HCT116 (cell line): ENCODE data around the gene PLCB3. TPM values are rescaled to one million over a fixed set of nuclear protein-coding genes. Genes with fewer than 3 reads are reported as not detected.

ENCODE experiments used
- ATAC-seq: fragments of 200-7000 bp; cut with Tn5 transposase; 2 replicates; pipeline ENCODE4 v1.9.1; 2020; ENCODE audit warnings: mild to moderate bottlenecking, moderate library complexity
- BruUV-seq: library from RNA; stranded (reverse); fragments of 400-500 nt; replicated peaks from 2 replicates; lab custom pipeline; 2021; lab: Mats Ljungman, UMichigan
- CTCF ChIA-PET: fragments of 300-600 bp; sonication (Branson Sonifier 250); formaldehyde crosslinking; loops from one replicate; lab custom pipeline; 2021; ENCODE audit warnings: antibody characterized with exemption; lab: Charles Lee
- POLR2A ChIA-PET: fragments of 300-600, 350-600 bp; sonication (Branson Sonifier 250); formaldehyde crosslinking; loops from one replicate; lab custom pipeline; 2021; ENCODE audit warnings: antibody characterized with exemption; lab: Charles Lee
- RAD21 ChIA-PET, 2 experiments: fragments of 300-600 bp; sonication (Branson Sonifier 250); formaldehyde crosslinking; loops; one replicate each; lab custom pipeline; 2023; ENCODE audit warnings: low total read pairs in 2 of 2; ENCODE audit not compliant: uncharacterized antibody in 2 of 2, unreplicated experiment in 2 of 2, low non-redundant PET in 1 of 2; lab: Charles Lee
- DNase-seq: peaks from one replicate; pipeline ENCODE4 v3.0.0-alpha.2; 2010; ENCODE audit warnings: low read depth, low spot score
- H2AFZ ChIP-seq: fragments of 200-600 bp; shearing (Covaris generic), sonication (generic); 2 replicates; pipeline ENCODE4 v1.6.1; 2017; ENCODE audit warnings: low read depth, mixed run types, mixed read lengths, antibody characterized with exemption, low read length; ENCODE audit not compliant: poor library complexity, severe bottlenecking
- H3K27ac ChIP-seq: 2 replicates; pipeline ENCODE4 v1.5.1; 2012; ENCODE audit warnings: low read depth, low read length
- H3K27me3 ChIP-seq: fragments of 200-600 bp; sonication (generic); 2 replicates; pipeline ENCODE4 v1.6.1; 2016; ENCODE audit warnings: mixed run types, low read length, mixed read lengths; ENCODE audit not compliant: insufficient read depth
- H3K36me3 ChIP-seq, 2 experiments: fragments of 200-500 bp in 1 of 2; fragments of 200-600 bp in 1 of 2; sonication (Bioruptor generic) in 1 of 2; sonication (generic) in 1 of 2; 2 replicates each; pipeline versions ENCODE4 v1.5.1 to v1.6.1; 2014 to 2016; ENCODE audit warnings: low read length in 2 of 2, inconsistent platforms in 1 of 2, mixed read lengths in 1 of 2, mixed run types in 1 of 2; ENCODE audit not compliant: insufficient read depth in 2 of 2, control insufficient read depth in 1 of 2
- H3K4me1 ChIP-seq, 2 experiments: fragments of 200-600 bp in 1 of 2; sonication (generic) in 1 of 2; 2 replicates each; pipeline versions ENCODE4 v1.5.1 to v1.6.1; 2012 to 2017; ENCODE audit warnings: low read length in 2 of 2, inconsistent platforms in 1 of 2, mild to moderate bottlenecking in 1 of 2, mixed read lengths in 1 of 2, mixed run types in 1 of 2, moderate library complexity in 1 of 2; ENCODE audit not compliant: insufficient read depth in 2 of 2, control insufficient read depth in 1 of 2
- H3K4me2 ChIP-seq: fragments of 200-600 bp; sonication (generic); 2 replicates; pipeline ENCODE4 v1.6.1; 2017; ENCODE audit warnings: mixed run types, low read length, mixed read lengths
- H3K4me3 ChIP-seq, 2 experiments: fragments of 200-600 bp in 1 of 2; sonication (generic) in 1 of 2; replicated peaks in 1 of 2; 2 replicates each; pipeline ENCODE4 v1.5.1; 2011 to 2016; ENCODE audit warnings: low read length in 2 of 2, control low read depth in 1 of 2, low read depth in 1 of 2, mild to moderate bottlenecking in 1 of 2, mixed read lengths in 1 of 2, mixed run types in 1 of 2
- H3K79me2 ChIP-seq: fragments of 200-600 bp; sonication (generic); 2 replicates; pipeline ENCODE4 v1.6.1; 2017; ENCODE audit warnings: mild to moderate bottlenecking, mixed run types, low read length, moderate library complexity, mixed read lengths; ENCODE audit not compliant: insufficient read depth
- H3K9ac ChIP-seq: fragments of 200-600 bp; sonication (generic); 2 replicates; pipeline ENCODE4 v1.6.1; 2016; ENCODE audit warnings: low read length, mixed read lengths
- H3K9me2 ChIP-seq: fragments of 200-600 bp; sonication (generic), shearing (Covaris generic); 2 replicates; pipeline ENCODE4 v1.6.1; 2017; ENCODE audit warnings: mixed run types, mild to moderate bottlenecking, moderate library complexity; ENCODE audit not compliant: insufficient read depth
- H3K9me3 ChIP-seq, 2 experiments: fragments of 200-500 bp in 1 of 2; fragments of 200-600 bp in 1 of 2; sonication (Bioruptor generic) in 1 of 2; sonication (generic) in 1 of 2; 2 replicates each; pipeline ENCODE4 v1.6.1; 2014 to 2017; ENCODE audit warnings: low read length in 2 of 2, mixed read lengths in 2 of 2, inconsistent platforms in 1 of 2, low read depth in 1 of 2, mild to moderate bottlenecking in 1 of 2, mixed run types in 1 of 2, moderate library complexity in 1 of 2; ENCODE audit not compliant: control insufficient read depth in 1 of 2, insufficient read depth in 1 of 2
- H4K20me1 ChIP-seq: fragments of 200-600 bp; sonication (generic), shearing (Covaris generic); 2 replicates; pipeline ENCODE4 v1.6.1; 2017; ENCODE audit warnings: mixed run types, mild to moderate bottlenecking, moderate library complexity; ENCODE audit not compliant: insufficient read depth
- CBX3 ChIP-seq: IDR thresholded peaks from 2 replicates; pipeline ENCODE4 v1.6.1; 2012; ENCODE audit warnings: low read depth
- EGR1 ChIP-seq: IDR thresholded peaks from 2 replicates; pipeline ENCODE4 v1.6.1; 2012; ENCODE audit warnings: low read depth
- EZH2 ChIP-seq: fragments of 200-600 bp; sonication (generic); IDR thresholded peaks from 2 replicates; pipeline ENCODE4 v1.6.1; 2017; ENCODE audit warnings: antibody characterized with exemption, mixed run types
- EZH2phosphoT487 ChIP-seq: fragments of 200-600 bp; IDR thresholded peaks from 2 replicates; pipeline ENCODE4 v1.6.1; 2018; ENCODE audit warnings: antibody characterized with exemption, borderline replicate concordance
- JUND ChIP-seq: IDR thresholded peaks from 2 replicates; pipeline ENCODE4 v1.6.1; 2012
- MAX ChIP-seq: IDR thresholded peaks from 2 replicates; pipeline ENCODE4 v1.6.1; 2012
- POLR2AphosphoS5 ChIP-seq: IDR thresholded peaks from 2 replicates; pipeline ENCODE4 v1.6.1; 2011; ENCODE audit warnings: mild to moderate bottlenecking, low read depth, low read length, moderate library complexity
- RAD21 ChIP-seq: IDR thresholded peaks from 2 replicates; pipeline ENCODE4 v1.6.1; 2012; ENCODE audit warnings: low read depth, mild to moderate bottlenecking
- SIN3A ChIP-seq: IDR thresholded peaks from 2 replicates; pipeline ENCODE4 v1.6.1; 2012; ENCODE audit warnings: low read depth
- SP1 ChIP-seq: IDR thresholded peaks from 2 replicates; pipeline ENCODE4 v1.6.1; 2012; ENCODE audit warnings: low read depth
- TCF7L2 ChIP-seq: IDR thresholded peaks from 2 replicates; pipeline ENCODE4 v1.7.0; 2011; ENCODE audit warnings: borderline replicate concordance, inconsistent platforms; ENCODE audit not compliant: insufficient read depth, insufficient read length; ENCODE audit errors: extremely low read depth
- YY1 ChIP-seq: IDR thresholded peaks from 2 replicates; pipeline ENCODE4 v1.6.1; 2011; ENCODE audit warnings: low read length, low read depth, moderate library complexity, mild to moderate bottlenecking; ENCODE audit not compliant: insufficient replicate concordance; ENCODE audit errors: extremely low read depth
- ZNF274 ChIP-seq: fragments of 200-500 bp; sonication (Bioruptor generic); IDR thresholded peaks from 2 replicates; pipeline ENCODE4 v1.6.1; 2014; ENCODE audit warnings: mild to moderate bottlenecking, low read depth, low read length, inconsistent platforms
- intact Hi-C: fragments of 100-400 bp; cut with micrococcal nuclease; formaldehyde crosslinking; loops from 2 replicates; pipeline ENCODE4 v1.10.0; 2022
- total RNA-seq: library from RNA; stranded (reverse); gene quantifications from one replicate; pipeline ENCODE4 v1.2.1, GENCODE V29; 2021; ENCODE audit not compliant: unreplicated experiment
- TF ChIP-seq, protein P1 (sequence below): IDR thresholded peaks from 2 replicates; pipeline ENCODE4 v1.6.1; 2012
- TF ChIP-seq, protein P2 (sequence below): IDR thresholded peaks from 2 replicates; pipeline ENCODE4 v1.6.1; 2012; ENCODE audit warnings: low read depth

Gene PLCB3
- total RNA-seq, 1 experiment from 2014 or later, result 106 TPM

DNA sequence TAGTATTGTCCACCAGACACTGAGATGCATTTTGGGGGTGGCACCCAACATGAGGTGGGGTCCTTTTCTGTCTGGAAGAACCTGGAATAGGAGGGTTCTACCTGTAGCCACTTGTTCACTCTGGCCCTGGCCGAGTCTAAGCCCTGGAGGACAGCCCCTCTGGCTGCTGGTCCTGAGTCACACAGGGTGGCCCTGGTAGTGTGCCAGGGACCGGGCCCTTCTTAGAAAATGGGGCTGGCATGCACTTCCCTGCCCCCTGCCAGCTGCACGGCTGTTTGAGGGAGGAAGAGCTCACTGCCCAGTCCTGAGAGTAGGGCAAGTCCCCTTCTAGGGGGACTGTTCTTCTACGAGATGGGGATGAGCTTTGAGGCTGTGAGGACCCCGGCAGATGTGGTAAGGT is 2.2 kb downstream of the PLCB3 start:
- Histone ChIP-seq H2AFZ (no peak overlapping the region), H3K4me2 (peak overlapping the region; percentile 95; the same call in 1 of the 2 replicates), H3K4me3 (no peak overlapping the region), H3K4me1 (peaks cover 19 to 52% of the 10 kb centered on the region in 2 experiments), H3K9ac (no peak overlapping the region), H3K36me3 (peaks cover 14 to 30% of the 10 kb centered on the region in 2 experiments; a peak in 3 of 4 replicates), H3K9me2 (no peaks in the 10 kb centered on the region), H3K9me3 (no peaks in the 10 kb centered on the region), H4K20me1 (no peaks in the 10 kb centered on the region), H3K27me3 (no peaks in the 10 kb centered on the region), H3K27ac (peak overlapping the region; percentile 15; the same call in 1 of the 2 replicates), H3K79me2 (peaks cover 35% of the 10 kb centered on the region)
- ChIA-PET RAD21 (no interaction called here), POLR2A (interaction anchor here (1.5 kb wide), 1 partner anchor 102 kb away, joined by 3 read pairs; no protein-coding TSS in a partner anchor), CTCF (no interaction called here)
- BruUV-seq, result no TSS peak
- intact Hi-C loops, result no loop called here
- ATAC-seq, result no peak
- no peak for TF ChIP-seq EZH2phosphoT487
- no peak for DNase-seq

- BruUV-seq, result no TSS peak
- H3K36me3 ChIP-seq, result peaks cover 21 to 35% of the 10 kb centered on the region in 2 experiments; a peak in 3 of 4 replicates
- CTCF ChIA-PET, result interaction anchor here (1.0 kb wide), 1 partner anchor 102 kb away, joined by 6 read pairs; no protein-coding TSS in a partner anchor
- no peak for TF ChIP-seq POLR2AphosphoS5
- TF ChIP-seq YY1, result no peak
- TF ChIP-seq ZNF274, result no peak
- TF ChIP-seq SIN3A, result no peak
- TF ChIP-seq, protein P1, sequence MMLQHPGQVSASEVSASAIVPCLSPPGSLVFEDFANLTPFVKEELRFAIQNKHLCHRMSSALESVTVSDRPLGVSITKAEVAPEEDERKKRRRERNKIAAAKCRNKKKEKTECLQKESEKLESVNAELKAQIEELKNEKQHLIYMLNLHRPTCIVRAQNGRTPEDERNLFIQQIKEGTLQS, result no peak
- no peak for TF ChIP-seq EZH2
- TF ChIP-seq EZH2phosphoT487, result no peak
- no peak for TF ChIP-seq EGR1
- TF ChIP-seq, protein P2, sequence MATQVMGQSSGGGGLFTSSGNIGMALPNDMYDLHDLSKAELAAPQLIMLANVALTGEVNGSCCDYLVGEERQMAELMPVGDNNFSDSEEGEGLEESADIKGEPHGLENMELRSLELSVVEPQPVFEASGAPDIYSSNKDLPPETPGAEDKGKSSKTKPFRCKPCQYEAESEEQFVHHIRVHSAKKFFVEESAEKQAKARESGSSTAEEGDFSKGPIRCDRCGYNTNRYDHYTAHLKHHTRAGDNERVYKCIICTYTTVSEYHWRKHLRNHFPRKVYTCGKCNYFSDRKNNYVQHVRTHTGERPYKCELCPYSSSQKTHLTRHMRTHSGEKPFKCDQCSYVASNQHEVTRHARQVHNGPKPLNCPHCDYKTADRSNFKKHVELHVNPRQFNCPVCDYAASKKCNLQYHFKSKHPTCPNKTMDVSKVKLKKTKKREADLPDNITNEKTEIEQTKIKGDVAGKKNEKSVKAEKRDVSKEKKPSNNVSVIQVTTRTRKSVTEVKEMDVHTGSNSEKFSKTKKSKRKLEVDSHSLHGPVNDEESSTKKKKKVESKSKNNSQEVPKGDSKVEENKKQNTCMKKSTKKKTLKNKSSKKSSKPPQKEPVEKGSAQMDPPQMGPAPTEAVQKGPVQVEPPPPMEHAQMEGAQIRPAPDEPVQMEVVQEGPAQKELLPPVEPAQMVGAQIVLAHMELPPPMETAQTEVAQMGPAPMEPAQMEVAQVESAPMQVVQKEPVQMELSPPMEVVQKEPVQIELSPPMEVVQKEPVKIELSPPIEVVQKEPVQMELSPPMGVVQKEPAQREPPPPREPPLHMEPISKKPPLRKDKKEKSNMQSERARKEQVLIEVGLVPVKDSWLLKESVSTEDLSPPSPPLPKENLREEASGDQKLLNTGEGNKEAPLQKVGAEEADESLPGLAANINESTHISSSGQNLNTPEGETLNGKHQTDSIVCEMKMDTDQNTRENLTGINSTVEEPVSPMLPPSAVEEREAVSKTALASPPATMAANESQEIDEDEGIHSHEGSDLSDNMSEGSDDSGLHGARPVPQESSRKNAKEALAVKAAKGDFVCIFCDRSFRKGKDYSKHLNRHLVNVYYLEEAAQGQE, result no peak
- TF ChIP-seq TCF7L2, result no peak
- no peak for TF ChIP-seq CBX3
- no peak for TF ChIP-seq RAD21
- no peak for TF ChIP-seq MAX
- TF ChIP-seq JUND, result no peak
- TF ChIP-seq SP1, result no peak
Measured at GRCh38 chr11:64254326-64254725, 3.0 kb downstream of the PLCB3 start.

More at GRCh38 chr11:64254326-64254725, 3.0 kb downstream of the PLCB3 start:
- Histone ChIP-seq H3K27ac (no peak overlapping the region; the same call in 1 of the 2 replicates), H3K9me3 (no peaks in the 10 kb centered on the region), H3K79me2 (peaks cover 41% of the 10 kb centered on the region), H4K20me1 (no peaks in the 10 kb centered on the region), H3K27me3 (no peaks in the 10 kb centered on the region), H3K9me2 (no peaks in the 10 kb centered on the region), H3K9ac (no peak overlapping the region), H3K4me1 (peaks cover 19 to 45% of the 10 kb centered on the region in 2 experiments), H3K4me2 (no peak overlapping the region), H2AFZ (no peak overlapping the region), H3K4me3 (no peak overlapping the region)
- DNase-seq (no peak), ATAC-seq (no peak)
- intact Hi-C loops, result no loop called here
- POLR2A ChIA-PET, result interaction anchor here (1.5 kb wide), 1 partner anchor 101 kb away, joined by 3 read pairs; no protein-coding TSS in a partner anchor
- RAD21 ChIA-PET, result no interaction called here
